ENCODE data around the gene PKMYT1.

DNA sequence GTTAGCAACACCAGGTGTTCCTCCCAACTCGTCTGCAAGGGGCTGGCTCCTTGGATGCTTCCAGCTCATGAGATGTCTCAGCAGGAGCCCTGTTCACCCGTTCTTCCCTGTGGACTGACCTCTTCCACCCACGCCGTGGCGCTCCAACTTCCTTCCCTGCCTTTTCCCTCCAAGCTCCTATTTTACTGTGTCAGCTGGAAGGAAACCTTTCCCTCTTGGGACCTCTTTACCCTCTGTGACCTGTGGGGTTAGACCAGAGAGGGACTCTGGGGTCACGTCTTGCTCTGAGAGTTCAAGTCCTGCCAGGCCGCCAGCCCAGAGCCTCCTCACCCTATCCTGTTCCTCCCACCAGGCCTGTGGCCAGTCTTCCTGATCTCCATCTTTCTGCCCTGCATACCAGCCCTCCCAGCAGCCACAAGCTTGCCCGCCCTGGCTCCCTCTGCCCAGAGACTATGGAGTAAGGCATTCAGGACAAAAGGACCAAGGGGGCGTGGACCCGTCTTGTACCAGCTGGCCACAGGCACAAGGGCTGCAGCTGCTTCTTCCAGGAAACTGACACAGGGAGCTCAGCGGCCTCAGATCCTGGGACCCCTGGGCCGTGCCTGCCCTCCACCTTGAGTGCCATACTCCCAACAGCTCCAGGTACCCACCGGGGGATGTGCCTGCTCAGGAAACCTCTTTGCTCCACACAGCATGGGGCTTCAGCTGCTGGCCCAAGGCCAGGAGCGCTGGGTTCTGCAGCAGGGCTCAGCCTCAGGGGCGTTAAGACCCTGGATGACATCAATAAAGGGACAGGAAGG lies 8.1 kb downstream of the PKMYT1 start:
- TF ChIP-seq POLR3G (IDR thresholded peaks at IDR 0.05; ENCODE audit: extremely low read depth, insufficient read length, insufficient replicate concordance): no peak
- no peak for TF ChIP-seq CEBPG (CRISPR knock-in tag; IDR thresholded peaks at IDR 0.05)
- no peak for TF ChIP-seq CEBPG (tag; conservative IDR thresholded peaks at IDR 0.05 in 1 of 2, IDR thresholded peaks at IDR 0.05 in 1 of 2)
- no peak for TF ChIP-seq ZFP1 (CRISPR knock-in tag; IDR thresholded peaks at IDR 0.05)
- TF ChIP-seq HDAC1 (IDR thresholded peaks at IDR 0.05): no peak
- TF ChIP-seq NBN (IDR thresholded peaks at IDR 0.05; ENCODE audit: low read depth): no peak
- no peak for TF ChIP-seq ZNF785 (CRISPR knock-in tag; IDR thresholded peaks at IDR 0.05)
- TF ChIP-seq, protein P1, sequence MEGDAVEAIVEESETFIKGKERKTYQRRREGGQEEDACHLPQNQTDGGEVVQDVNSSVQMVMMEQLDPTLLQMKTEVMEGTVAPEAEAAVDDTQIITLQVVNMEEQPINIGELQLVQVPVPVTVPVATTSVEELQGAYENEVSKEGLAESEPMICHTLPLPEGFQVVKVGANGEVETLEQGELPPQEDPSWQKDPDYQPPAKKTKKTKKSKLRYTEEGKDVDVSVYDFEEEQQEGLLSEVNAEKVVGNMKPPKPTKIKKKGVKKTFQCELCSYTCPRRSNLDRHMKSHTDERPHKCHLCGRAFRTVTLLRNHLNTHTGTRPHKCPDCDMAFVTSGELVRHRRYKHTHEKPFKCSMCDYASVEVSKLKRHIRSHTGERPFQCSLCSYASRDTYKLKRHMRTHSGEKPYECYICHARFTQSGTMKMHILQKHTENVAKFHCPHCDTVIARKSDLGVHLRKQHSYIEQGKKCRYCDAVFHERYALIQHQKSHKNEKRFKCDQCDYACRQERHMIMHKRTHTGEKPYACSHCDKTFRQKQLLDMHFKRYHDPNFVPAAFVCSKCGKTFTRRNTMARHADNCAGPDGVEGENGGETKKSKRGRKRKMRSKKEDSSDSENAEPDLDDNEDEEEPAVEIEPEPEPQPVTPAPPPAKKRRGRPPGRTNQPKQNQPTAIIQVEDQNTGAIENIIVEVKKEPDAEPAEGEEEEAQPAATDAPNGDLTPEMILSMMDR (IDR thresholded peaks at IDR 0.05 in 2 of 3, conservative IDR thresholded peaks at IDR 0.05 in 1 of 3; ENCODE audit: insufficient read depth in 2 of 3, low read depth in 1 of 3, low read length in 3 of 3): no peak
- TF ChIP-seq TRIM24 (IDR thresholded peaks at IDR 0.05): no peak
